Esophagus (tissue), 2 donors: Measurements from ENCODE around the gene GCAT. TPM values are rescaled to one million over a fixed set of nuclear protein-coding genes. Genes with fewer than 3 reads are reported as not detected.

Experiments
- H3K27ac ChIP-seq, 2 donors: one replicate each; pipeline ENCODE4 v1.5.1; 2013; ENCODE audit warnings: low read depth in 2 of 2, mild to moderate bottlenecking in 2 of 2, inconsistent platforms in 1 of 2, low read length in 1 of 2, moderate library complexity in 1 of 2
- H3K27me3 ChIP-seq, 2 donors: one replicate each; pipeline ENCODE4 v1.6.1; 2013; ENCODE audit warnings: low read length in 2 of 2, control low read depth in 1 of 2, mild to moderate bottlenecking in 1 of 2; ENCODE audit not compliant: insufficient read depth in 2 of 2, control insufficient read depth in 1 of 2
- H3K36me3 ChIP-seq, 2 donors: one replicate each; pipeline ENCODE4 v1.6.1; 2013; ENCODE audit warnings: low read length in 1 of 2; ENCODE audit not compliant: control insufficient read depth in 2 of 2, insufficient read depth in 2 of 2
- H3K4me1 ChIP-seq, 2 donors: one replicate each; pipeline ENCODE4 v1.6.1; 2013; ENCODE audit warnings: low read length in 1 of 2; ENCODE audit not compliant: control insufficient read depth in 2 of 2, insufficient read depth in 2 of 2
- H3K4me3 ChIP-seq, 2 donors: one replicate each; pipeline ENCODE4 v1.5.1; 2013; ENCODE audit warnings: low read length in 2 of 2, mild to moderate bottlenecking in 2 of 2, low read depth in 1 of 2, moderate library complexity in 1 of 2
- H3K9me3 ChIP-seq, 2 donors: one replicate each; pipeline ENCODE4 v1.6.1; 2013; ENCODE audit warnings: mild to moderate bottlenecking in 2 of 2, low read depth in 1 of 2, low read length in 1 of 2, moderate library complexity in 1 of 2; ENCODE audit not compliant: control insufficient read depth in 2 of 2, insufficient read depth in 1 of 2
- WGBS, 2 donors: extraction: QIAGEN DNeasy Blood & Tissue Kit; methylation state at CpG; one replicate each; pipeline ENCODE4 v1.1.7; 2013; 5-methylcytosine and 5-hydroxymethylcytosine counted together
- polyA plus RNA-seq, 2 donors: library from polyadenylated mRNA; stranded (reverse); fragments of 200-250 nt; gene quantifications; one replicate each; pipeline ENCODE4 v1.2.3, GENCODE V29; 2013
- donor health status: healthy with polysubstance abuse.
- donor health status: Bipolar disorder and iron deficiency.

Gene GCAT
- polyA plus RNA-seq, 2 donors: 20.1 to 31.8 TPM

GRCh38 chr22:37817705-37818408, 10.1 kb downstream of the GCAT start:
- Histone ChIP-seq H3K4me3 (peak overlapping the region; percentile 7 to 29), H3K9me3 (no peaks in the 10 kb centered on the region), H3K4me1 (peaks cover 10 to 14% of the 10 kb centered on the region in 2 donors), H3K36me3 (peaks cover 3 to 17% of the 10 kb centered on the region in 2 donors), H3K27ac (no peak overlapping the region), H3K27me3 (no peaks in the 10 kb centered on the region)
- WGBS, 2 donors: 3 to 4% methylated on average over 27 to 29 of the region's 29 CpGs

- 2 to 3% methylated on average over 60 to 68 of the region's 68 CpGs for WGBS, 2 donors
Measured at GRCh38 chr22:37818409-37819104, 10.8 kb downstream of the GCAT start.

GRCh38 chr22:37819105-37819433, 11.3 kb downstream of the GCAT start:
- peaks cover 3 to 12% of the 10 kb centered on the region in 2 donors for H3K36me3 ChIP-seq
- peak overlapping the region; percentile 12 to 29 for H3K4me3 ChIP-seq
- H3K4me1 ChIP-seq: peaks cover 10 to 14% of the 10 kb centered on the region in 2 donors
- H3K9me3 ChIP-seq: no peaks in the 10 kb centered on the region
- H3K27me3 ChIP-seq: no peaks in the 10 kb centered on the region
- H3K27ac ChIP-seq: no peak overlapping the region
- WGBS, 2 donors: 27 to 28% methylated on average over 13 to 14 of the region's 14 CpGs

More at GRCh38 chr22:37818409-37819104, 10.8 kb downstream of the GCAT start:
- Histone ChIP-seq H3K9me3 (no peaks in the 10 kb centered on the region), H3K4me1 (peaks cover 10 to 14% of the 10 kb centered on the region in 2 donors), H3K27ac (no peak overlapping the region), H3K27me3 (no peaks in the 10 kb centered on the region), H3K4me3 (peak overlapping the region; percentile 12 to 29), H3K36me3 (peaks cover 3 to 12% of the 10 kb centered on the region in 2 donors)

- H3K4me3 ChIP-seq: no peak overlapping the region
- 87 to 98% methylated on average over 5 of the region's 5 CpGs for WGBS, 2 donors
- H3K27me3 ChIP-seq: no peaks in the 10 kb centered on the region
Measured at GRCh38 chr22:37820350-37820749, 12.6 kb downstream of the GCAT start.

GRCh38 chr22:37822079-37822833, 14.5 kb downstream of the GCAT start:
- H3K4me3 ChIP-seq: no peak overlapping the region
- no peaks in the 10 kb centered on the region for H3K36me3 ChIP-seq
- H3K9me3 ChIP-seq: no peaks in the 10 kb centered on the region
- H3K27me3 ChIP-seq: no peaks in the 10 kb centered on the region
- peaks cover 19 to 23% of the 10 kb centered on the region in 2 donors for H3K4me1 ChIP-seq
- WGBS, 2 donors: 54 to 62% methylated on average over 7 to 8 of the region's 8 CpGs
- no peak overlapping the region for H3K27ac ChIP-seq

More at GRCh38 chr22:37820350-37820749, 12.6 kb downstream of the GCAT start:
- Histone ChIP-seq H3K9me3 (no peaks in the 10 kb centered on the region), H3K36me3 (peaks cover 0 to 4% of the 10 kb centered on the region in 2 donors), H3K27ac (no peak overlapping the region), H3K4me1 (peaks cover 19 to 23% of the 10 kb centered on the region in 2 donors)

GRCh38 chr22:37823134-37823985, 15.6 kb downstream of the GCAT start, which contains the start of gene GALR3:
GALR3 (plus strand) TSS chr22:37823382; CDS start chr22:37823407, 25 bp downstream.
- H3K9me3 ChIP-seq: no peaks in the 10 kb centered on the region
- H3K4me1 ChIP-seq: peaks cover 16 to 17% of the 10 kb centered on the region in 2 donors
- no peak within 1 kb of the TSS for H3K4me3 ChIP-seq
- no peak within 1 kb of the TSS for H3K27ac ChIP-seq
- no peaks in the 10 kb centered on the region for H3K27me3 ChIP-seq
- 64 to 67% methylated on average over 21 of the region's 21 CpGs for WGBS, 2 donors
- H3K36me3 ChIP-seq: no peaks in the 10 kb centered on the region

- WGBS, 2 donors: 8 to 13% methylated on average over 98 to 135 of the region's 135 CpGs
- Histone ChIP-seq H3K27ac (no peak overlapping the region), H3K9me3 (no peaks in the 10 kb centered on the region), H3K4me1 (peaks cover 9% of the 10 kb centered on the region in 2 donors), H3K4me3 (peak overlapping the region; percentile 43 to 51), H3K27me3 (no peaks in the 10 kb centered on the region), H3K36me3 (peaks cover 0 to 8% of the 10 kb centered on the region in 2 donors)
Measured at GRCh38 chr22:37824674-37825641, 17.2 kb downstream of the GCAT start.

- Histone ChIP-seq H3K9me3 (no peaks in the 10 kb centered on the region), H3K27ac (no peak overlapping the region)
- WGBS, 2 donors: 37 to 38% methylated on average over 9 of the region's 9 CpGs
Measured at GRCh38 chr22:37827056-37827455, 19.3 kb downstream of the GCAT start.

More at GRCh38 chr22:37827056-37827455, 19.3 kb downstream of the GCAT start:
- H3K36me3 ChIP-seq: peaks cover 6 to 24% of the 10 kb centered on the region in 2 donors
- H3K27me3 ChIP-seq: no peaks in the 10 kb centered on the region
- peaks cover 9% of the 10 kb centered on the region in 2 donors for H3K4me1 ChIP-seq
- no peak overlapping the region for H3K4me3 ChIP-seq
